OCI-LY7 (cell line): ENCODE measurements around the gene ADAMTS9. TPM values are rescaled to one million over a fixed set of nuclear protein-coding genes. Genes with fewer than 3 reads are reported as not detected.
"Not testable (repeated sequence)": the region's sequence is repeated elsewhere in the genome, so short reads cannot be mapped to it uniquely, and the experiment has no call there.

ENCODE experiments used
- BruUV-seq: library from RNA; stranded (reverse); fragments of 400-500 nt; replicated peaks from 2 replicates; lab custom pipeline; 2021; lab: Mats Ljungman, UMichigan
- CTCF ChIA-PET: fragments of 300-600 bp; sonication (Branson Sonifier 250); formaldehyde crosslinking; loops from one replicate; lab custom pipeline; 2022; ENCODE audit warnings: antibody characterized with exemption; ENCODE audit not compliant: unreplicated experiment; lab: Charles Lee
- POLR2A ChIA-PET: fragments of 300-600 bp; sonication (Branson Sonifier 250); formaldehyde crosslinking; loops from one replicate; lab custom pipeline; 2022; ENCODE audit warnings: antibody characterized with exemption; lab: Charles Lee
- DNase-seq: peaks from one replicate; pipeline ENCODE4 v3.0.0-alpha.2; 2015; ENCODE audit warnings: low spot score
- H2AFZ ChIP-seq: fragments of 200-600 bp; sonication (generic), shearing (Covaris generic); 2 replicates; pipeline ENCODE4 v1.6.1; 2014; ENCODE audit warnings: mild to moderate bottlenecking, antibody characterized with exemption, low read length, moderate library complexity
- H3K27ac ChIP-seq: fragments of 200-600 bp; sonication (generic); 2 replicates; pipeline ENCODE4 v1.5.1; 2014; ENCODE audit warnings: mixed run types, low read depth, mild to moderate bottlenecking, moderate library complexity, low read length, inconsistent platforms; ENCODE audit not compliant: poor library complexity, severe bottlenecking
- H3K36me3 ChIP-seq: fragments of 200-600 bp; sonication (generic); 2 replicates; pipeline ENCODE4 v1.6.1; 2014; ENCODE audit warnings: mild to moderate bottlenecking, antibody characterized with exemption, low read length, moderate library complexity, mixed read lengths; ENCODE audit not compliant: insufficient read depth
- H3K4me1 ChIP-seq: fragments of 200-600 bp; sonication (generic); 2 replicates; pipeline ENCODE4 v1.5.1; 2014; ENCODE audit warnings: mild to moderate bottlenecking, low read length; ENCODE audit not compliant: insufficient read depth, poor library complexity, severe bottlenecking
- H3K4me2 ChIP-seq: fragments of 200-600 bp; sonication (generic); 2 replicates; pipeline ENCODE4 v1.6.1; 2014; ENCODE audit warnings: mild to moderate bottlenecking, low read length
- H3K4me3 ChIP-seq: fragments of 200-600 bp; sonication (generic); 2 replicates; pipeline ENCODE4 v1.5.1; 2014; ENCODE audit warnings: mild to moderate bottlenecking, low read depth, low read length; ENCODE audit not compliant: poor library complexity, severe bottlenecking
- H3K79me2 ChIP-seq: fragments of 200-600 bp; sonication (generic); 2 replicates; pipeline ENCODE4 v1.6.1; 2016; ENCODE audit warnings: low read depth, mild to moderate bottlenecking, low read length, moderate library complexity, mixed read lengths; ENCODE audit not compliant: insufficient read depth
- H3K9me2 ChIP-seq: fragments of 200-600 bp; sonication (generic); 2 replicates; pipeline ENCODE4 v1.6.1; 2016; ENCODE audit warnings: mild to moderate bottlenecking, low read length, mixed read lengths; ENCODE audit not compliant: insufficient read depth
- H3K9me3 ChIP-seq: fragments of 200-600 bp; sonication (generic); 2 replicates; pipeline ENCODE4 v1.6.1; 2014; ENCODE audit warnings: mild to moderate bottlenecking, mixed run types, low read length, mixed read lengths
- H4K20me1 ChIP-seq: fragments of 200-600 bp; sonication (generic); 2 replicates; pipeline ENCODE4 v1.6.1; 2014; ENCODE audit warnings: mild to moderate bottlenecking, antibody characterized with exemption, low read length, moderate library complexity, mixed read lengths; ENCODE audit not compliant: insufficient read depth
- EZH2phosphoT487 ChIP-seq: fragments of 200-600 bp; sonication (generic); IDR thresholded peaks from 2 replicates; pipeline ENCODE4 v1.6.1; 2018; ENCODE audit warnings: low read depth, borderline replicate concordance, mild to moderate bottlenecking, mixed run types, antibody characterized with exemption, low read length, moderate library complexity, mixed read lengths
- intact Hi-C: fragments of 100-400 bp; cut with micrococcal nuclease; formaldehyde crosslinking; loops from one replicate; pipeline ENCODE4 v1.10.0; 2022; ENCODE audit not compliant: unreplicated experiment
- total RNA-seq, 2 experiments: library from RNA; depleted of rRNA in 1 of 2; stranded (reverse); fragments of >200 nt in 1 of 2; shearing (Covaris generic) in 1 of 2; gene quantifications; 2 replicates each; pipeline ENCODE4 v1.2.3, GENCODE V29; 2014 to 2022
- TF ChIP-seq, protein P1 (sequence below): fragments of 200-600 bp; sonication (generic); conservative IDR thresholded peaks from 2 replicates; pipeline ENCODE4 v1.5.1; 2014; ENCODE audit warnings: mild to moderate bottlenecking, antibody characterized with exemption, low read length, moderate library complexity, mixed read lengths

ADAMTS9 gene
- total RNA-seq, 2 experiments from 2014 or later = not detected

DNA sequence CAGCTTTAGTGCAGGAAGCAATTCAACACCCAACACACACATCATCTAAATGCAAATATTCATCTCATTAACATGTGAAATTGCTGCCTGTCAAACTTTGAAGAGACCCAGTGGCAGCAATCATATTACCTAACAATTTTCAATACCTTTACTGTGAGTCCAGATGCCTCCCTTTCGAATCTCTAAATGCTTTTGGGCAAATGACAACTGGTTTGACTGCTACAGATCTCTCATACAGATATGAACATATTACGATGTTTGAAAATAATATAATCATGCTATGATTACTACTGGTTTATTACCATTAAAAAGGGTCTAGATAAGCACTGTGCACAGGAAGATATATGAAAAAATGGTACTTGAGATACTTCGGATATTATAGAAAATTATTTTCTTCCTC, 137.9 kb downstream of the ADAMTS9 start:
- no peak overlapping the region for H3K27ac ChIP-seq
- intact Hi-C loops = no loop called here
- no peaks in the 10 kb centered on the region for H3K4me1 ChIP-seq
- no TSS peak for BruUV-seq
- no peak overlapping the region for H3K4me2 ChIP-seq
- TF ChIP-seq, protein P1, sequence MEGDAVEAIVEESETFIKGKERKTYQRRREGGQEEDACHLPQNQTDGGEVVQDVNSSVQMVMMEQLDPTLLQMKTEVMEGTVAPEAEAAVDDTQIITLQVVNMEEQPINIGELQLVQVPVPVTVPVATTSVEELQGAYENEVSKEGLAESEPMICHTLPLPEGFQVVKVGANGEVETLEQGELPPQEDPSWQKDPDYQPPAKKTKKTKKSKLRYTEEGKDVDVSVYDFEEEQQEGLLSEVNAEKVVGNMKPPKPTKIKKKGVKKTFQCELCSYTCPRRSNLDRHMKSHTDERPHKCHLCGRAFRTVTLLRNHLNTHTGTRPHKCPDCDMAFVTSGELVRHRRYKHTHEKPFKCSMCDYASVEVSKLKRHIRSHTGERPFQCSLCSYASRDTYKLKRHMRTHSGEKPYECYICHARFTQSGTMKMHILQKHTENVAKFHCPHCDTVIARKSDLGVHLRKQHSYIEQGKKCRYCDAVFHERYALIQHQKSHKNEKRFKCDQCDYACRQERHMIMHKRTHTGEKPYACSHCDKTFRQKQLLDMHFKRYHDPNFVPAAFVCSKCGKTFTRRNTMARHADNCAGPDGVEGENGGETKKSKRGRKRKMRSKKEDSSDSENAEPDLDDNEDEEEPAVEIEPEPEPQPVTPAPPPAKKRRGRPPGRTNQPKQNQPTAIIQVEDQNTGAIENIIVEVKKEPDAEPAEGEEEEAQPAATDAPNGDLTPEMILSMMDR = no peak
- TF ChIP-seq EZH2phosphoT487 = no peak
- no peaks in the 10 kb centered on the region for H3K9me2 ChIP-seq
- ChIA-PET POLR2A (no interaction called here), CTCF (no interaction called here)
- no peak overlapping the region for H3K4me3 ChIP-seq
- no peaks in the 10 kb centered on the region for H4K20me1 ChIP-seq
- no peak overlapping the region for H2AFZ ChIP-seq
- H3K36me3 ChIP-seq = no peaks in the 10 kb centered on the region
- no peaks in the 10 kb centered on the region for H3K79me2 ChIP-seq
- no peaks in the 10 kb centered on the region for H3K9me3 ChIP-seq
- no peak for DNase-seq

DNA sequence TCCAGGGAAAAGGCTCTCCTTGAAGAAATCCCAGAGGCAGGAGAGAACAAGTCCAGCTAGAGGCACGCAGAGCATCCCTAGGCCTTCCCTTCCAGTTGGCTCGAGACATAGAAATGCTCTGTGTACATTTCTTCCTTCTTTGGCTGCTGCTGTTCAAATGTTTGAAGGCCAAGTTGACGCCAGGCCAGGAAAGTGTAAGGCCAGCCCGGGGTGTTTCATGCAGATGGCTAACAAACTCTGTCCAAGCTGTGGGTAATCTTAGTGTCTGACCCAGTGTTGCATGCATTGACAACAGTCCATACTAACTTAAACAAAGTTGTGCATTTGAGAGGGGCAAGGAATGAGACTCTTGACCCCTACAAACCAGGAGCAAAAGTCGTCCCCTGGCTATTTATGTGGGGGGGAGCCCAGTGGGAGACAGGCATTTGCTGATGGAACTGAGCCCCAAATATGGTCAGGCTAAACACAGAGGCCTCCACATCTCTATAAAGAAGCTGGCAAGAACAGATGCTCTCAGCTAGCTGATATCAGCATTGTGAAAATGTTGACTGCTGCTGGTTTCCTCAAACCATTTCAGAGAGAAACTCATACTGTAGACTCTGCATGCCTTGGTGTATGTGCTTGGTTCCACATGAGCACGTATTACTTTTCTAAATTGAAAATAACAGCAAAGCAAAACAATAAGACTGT, 139.5 kb downstream of the ADAMTS9 start:
- ChIA-PET POLR2A (interaction anchor here (0.6 kb wide), 1 partner anchor 91 kb away, joined by 11 read pairs; no protein-coding TSS in a partner anchor), CTCF (no interaction called here)
- H3K9me2 ChIP-seq = no peaks in the 10 kb centered on the region
- no peak overlapping the region for H3K27ac ChIP-seq
- no peak overlapping the region for H3K4me3 ChIP-seq
- no TSS peak for BruUV-seq
- no peaks in the 10 kb centered on the region for H3K4me1 ChIP-seq
- H3K36me3 ChIP-seq = no peaks in the 10 kb centered on the region
- TF ChIP-seq, protein P1 = no peak
- no peaks in the 10 kb centered on the region for H4K20me1 ChIP-seq
- no peaks in the 10 kb centered on the region for H3K9me3 ChIP-seq
- H3K79me2 ChIP-seq = no peaks in the 10 kb centered on the region
- H2AFZ ChIP-seq = no peak overlapping the region
- DNase-seq = no peak
- intact Hi-C loops = no loop called here
- no peak overlapping the region for H3K4me2 ChIP-seq

DNA sequence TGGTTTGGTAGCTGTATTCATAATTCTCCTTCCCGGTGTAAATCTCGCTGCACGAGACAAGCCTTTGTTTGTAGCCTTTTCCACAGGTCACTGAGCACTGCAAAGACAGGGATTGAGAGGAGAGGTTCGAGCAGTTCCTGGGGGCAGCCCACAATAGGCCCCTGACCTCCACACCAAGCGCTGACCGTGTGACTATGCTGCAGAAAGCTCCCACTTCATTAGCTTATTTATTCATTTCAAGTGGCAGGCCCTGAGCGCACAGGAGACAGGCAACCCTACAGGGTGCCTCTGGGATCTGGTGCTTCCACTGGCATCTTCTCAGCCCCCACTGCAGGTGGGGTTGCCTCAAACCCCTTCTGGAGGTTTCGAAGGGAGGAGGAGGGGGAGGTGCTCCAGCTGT, 140.9 kb downstream of the ADAMTS9 start:
- Histone ChIP-seq H2AFZ (no peak overlapping the region), H3K4me3 (no peak overlapping the region), H3K79me2 (no peaks in the 10 kb centered on the region), H3K9me2 (no peaks in the 10 kb centered on the region), H3K36me3 (no peaks in the 10 kb centered on the region), H4K20me1 (no peaks in the 10 kb centered on the region), H3K27ac (no peak overlapping the region), H3K9me3 (no peaks in the 10 kb centered on the region), H3K4me1 (no peaks in the 10 kb centered on the region), H3K4me2 (no peak overlapping the region)
- ChIA-PET POLR2A (interaction anchor here (0.6 kb wide), 1 partner anchor 1080 kb away, joined by 3 read pairs; no protein-coding TSS in a partner anchor), CTCF (no interaction called here)
- DNase-seq = no peak
- no TSS peak for BruUV-seq
- intact Hi-C loops = no loop called here
- TF ChIP-seq EZH2phosphoT487 = no peak
- TF ChIP-seq, protein P1 = no peak

DNA sequence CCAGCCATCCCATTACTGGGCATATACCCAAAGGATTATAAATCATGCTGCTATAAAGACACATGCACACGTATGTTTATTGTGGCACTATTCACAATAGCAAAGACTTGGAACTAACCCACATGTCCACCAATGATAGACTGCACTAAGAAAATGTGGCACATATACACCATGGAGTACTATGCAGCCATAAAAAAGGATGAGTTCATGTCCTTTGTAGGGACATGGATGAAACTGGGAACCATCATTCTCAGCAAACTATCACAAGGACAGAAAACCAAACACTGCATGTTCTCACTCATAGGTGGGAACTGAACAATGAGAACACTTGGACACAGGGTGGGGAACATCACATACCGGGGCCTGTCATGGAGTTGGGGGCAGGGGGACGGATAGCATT, 142.6 kb downstream of the ADAMTS9 start:
- H2AFZ ChIP-seq, H3K36me3 ChIP-seq, H3K4me3 ChIP-seq, H3K4me2 ChIP-seq, DNase-seq, BruUV-seq, H3K4me1 ChIP-seq, H3K9me2 ChIP-seq, POLR2A ChIA-PET, H4K20me1 ChIP-seq, H3K79me2 ChIP-seq, intact Hi-C loops, CTCF ChIA-PET, H3K9me3 ChIP-seq, H3K27ac ChIP-seq: not testable (repeated sequence)
